ENCODE results near the gene MAVS.
"Not testable (repeated sequence)": the region's sequence is repeated elsewhere in the genome, so short reads cannot be mapped to it uniquely, and the experiment has no call there.

Gene MAVS

GRCh38 chr20:3890999-3891929 lies 44.6 kb downstream of the MAVS start:
- Histone ChIP-seq H3K36me3 (ENCODE audit: insufficient read depth, low read depth, low read length) (peaks cover 37% of the 10 kb centered on the region), H3K9me3 (ENCODE audit: insufficient read depth, low read depth, low read length) (no peaks in the 10 kb centered on the region), H3K27me3 (ENCODE audit: insufficient read depth, low read length) (no peaks in the 10 kb centered on the region), H3K9ac (ENCODE audit: low read depth, low read length) (peak overlapping the region; percentile 98), H3K4me3 (ENCODE audit: low read length) (peak overlapping the region; percentile 99), H3K4me1 (ENCODE audit: insufficient read depth, low read length) (peaks cover 20% of the 10 kb centered on the region), H3K27ac (ENCODE audit: low read length) (no peak overlapping the region)

GRCh38 chr20:3894796-3895195 lies 48.2 kb downstream of the MAVS start:
- Histone ChIP-seq H3K36me3 (ENCODE audit: insufficient read depth, low read depth, low read length) (peaks cover 47% of the 10 kb centered on the region), H3K4me1 (ENCODE audit: insufficient read depth, low read length) (peaks cover 15% of the 10 kb centered on the region; the same call in 1 of the 2 replicates), H3K27ac (ENCODE audit: low read length) (no peak overlapping the region), H3K9ac (ENCODE audit: low read depth, low read length) (no peak overlapping the region), H3K9me3 (ENCODE audit: insufficient read depth, low read depth, low read length) (no peaks in the 10 kb centered on the region), H3K4me3 (ENCODE audit: low read length) (no peak overlapping the region), H3K27me3 (ENCODE audit: insufficient read depth, low read length) (no peaks in the 10 kb centered on the region)

DNA sequence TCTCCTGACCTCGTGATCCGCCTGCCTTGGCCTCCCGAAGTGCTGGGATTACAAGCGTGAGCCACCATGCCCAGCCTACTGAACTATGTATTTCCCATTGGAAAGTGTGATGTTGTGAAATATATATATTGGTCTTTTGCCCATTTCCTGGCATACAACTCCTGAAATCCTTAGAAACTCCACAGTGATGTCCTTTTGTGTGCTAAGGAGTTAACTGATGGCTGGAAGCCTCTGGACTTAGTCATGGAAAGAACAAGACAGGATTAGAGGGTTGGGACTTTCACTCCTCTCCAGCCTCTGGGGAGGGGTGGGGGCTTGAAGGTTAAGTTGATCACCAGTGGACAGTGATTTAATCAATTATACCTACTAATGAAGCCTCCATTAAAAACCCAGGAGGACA lies 49.7 kb downstream of the MAVS start:
- H3K27ac ChIP-seq (ENCODE audit: low read length) = no peak overlapping the region
- H3K36me3 ChIP-seq (ENCODE audit: insufficient read depth, low read depth, low read length) = peaks cover 45% of the 10 kb centered on the region
- no peaks in the 10 kb centered on the region for H3K9me3 ChIP-seq (ENCODE audit: insufficient read depth, low read depth, low read length)
- H3K4me1 ChIP-seq (ENCODE audit: insufficient read depth, low read length) = peaks cover 13% of the 10 kb centered on the region; the same call in 1 of the 2 replicates
- H3K9ac ChIP-seq (ENCODE audit: low read depth, low read length) = no peak overlapping the region
- no peak overlapping the region for H3K4me3 ChIP-seq (ENCODE audit: low read length)
- no peaks in the 10 kb centered on the region for H3K27me3 ChIP-seq (ENCODE audit: insufficient read depth, low read length)

DNA sequence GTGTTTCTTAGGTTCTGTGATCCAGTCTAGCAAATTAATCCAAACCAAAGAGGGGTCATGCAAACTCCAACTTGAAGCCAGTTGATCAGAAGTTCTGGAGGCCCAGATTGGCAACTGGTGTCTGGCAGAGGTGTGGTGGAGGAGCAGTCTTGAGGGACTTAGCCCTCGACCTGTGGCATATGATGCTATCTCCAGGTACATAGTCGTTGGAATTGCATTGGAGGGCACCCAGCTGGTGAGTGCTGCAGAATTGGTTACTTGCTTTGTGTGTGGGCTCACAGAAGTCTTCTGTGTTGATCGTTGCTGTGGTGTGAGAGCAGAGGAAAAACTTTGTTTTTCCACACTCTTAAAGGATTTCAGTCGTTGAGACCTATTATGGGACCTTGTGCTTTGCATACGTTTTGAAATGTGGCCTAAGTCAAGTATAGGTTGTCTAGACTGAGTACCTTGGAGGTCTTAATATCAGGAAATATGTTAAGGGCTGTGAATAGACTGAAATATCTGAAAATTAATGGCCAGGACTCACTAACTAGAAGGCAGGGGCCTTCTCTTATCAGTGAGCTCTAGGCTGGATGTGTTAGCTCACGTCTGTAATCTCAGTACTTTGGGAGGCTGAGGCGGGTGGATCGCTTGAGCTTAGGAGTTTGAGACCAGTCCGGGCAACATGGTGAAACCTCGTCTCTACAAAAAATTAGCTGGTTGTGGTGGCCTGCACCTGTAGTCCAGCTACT lies 50.4 kb downstream of the MAVS start:
- Histone ChIP-seq H3K4me3 (ENCODE audit: low read length) (no peak overlapping the region), H3K9me3 (ENCODE audit: insufficient read depth, low read depth, low read length) (no peaks in the 10 kb centered on the region), H3K36me3 (ENCODE audit: insufficient read depth, low read depth, low read length) (peaks cover 38% of the 10 kb centered on the region), H3K27ac (ENCODE audit: low read length) (no peak overlapping the region), H3K9ac (ENCODE audit: low read depth, low read length) (no peak overlapping the region), H3K4me1 (ENCODE audit: insufficient read depth, low read length) (peaks cover 8% of the 10 kb centered on the region; the same call in 1 of the 2 replicates), H3K27me3 (ENCODE audit: insufficient read depth, low read length) (no peaks in the 10 kb centered on the region)

DNA sequence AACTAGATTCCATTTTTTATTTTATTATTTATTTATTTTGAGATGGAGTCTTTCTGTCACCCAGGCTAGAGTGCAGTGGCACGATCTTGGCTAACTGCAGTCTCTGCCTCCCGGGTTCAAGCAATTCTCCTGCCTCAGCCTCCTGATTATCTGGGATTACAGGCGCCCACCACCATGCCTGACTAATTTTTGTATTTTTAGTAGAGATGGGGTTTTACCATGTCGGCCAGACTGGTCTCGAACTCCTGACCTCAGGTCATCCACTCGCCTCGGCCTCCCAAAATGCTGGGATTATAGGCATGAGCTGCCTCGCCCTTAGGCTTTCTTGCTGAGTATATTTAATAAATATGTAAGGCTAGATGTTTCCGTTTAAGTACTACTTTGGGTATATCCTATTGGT lies 51.5 kb downstream of the MAVS start:
- not testable (repeated sequence) for H3K9me3 ChIP-seq (ENCODE audit: insufficient read depth, low read depth, low read length); H3K27ac ChIP-seq (ENCODE audit: low read length); H3K27me3 ChIP-seq (ENCODE audit: insufficient read depth, low read length); H3K9ac ChIP-seq (ENCODE audit: low read depth, low read length); H3K4me3 ChIP-seq (ENCODE audit: low read length)
- H3K36me3 ChIP-seq (ENCODE audit: insufficient read depth, low read depth, low read length) = peaks cover 28% of the 10 kb centered on the region
- peaks cover 11% of the 10 kb centered on the region; the same call in 1 of the 2 replicates for H3K4me1 ChIP-seq (ENCODE audit: insufficient read depth, low read length)

GRCh38 chr20:3898639-3899038 lies 52.0 kb downstream of the MAVS start:
- Histone ChIP-seq H3K9ac (ENCODE audit: low read depth, low read length) (no peak overlapping the region), H3K4me3 (ENCODE audit: low read length) (no peak overlapping the region), H3K9me3 (ENCODE audit: insufficient read depth, low read depth, low read length) (no peaks in the 10 kb centered on the region), H3K27me3 (ENCODE audit: insufficient read depth, low read length) (no peaks in the 10 kb centered on the region), H3K4me1 (ENCODE audit: insufficient read depth, low read length) (peaks cover 7% of the 10 kb centered on the region; the same call in 1 of the 2 replicates), H3K27ac (ENCODE audit: low read length) (no peak overlapping the region), H3K36me3 (ENCODE audit: insufficient read depth, low read depth, low read length) (peaks cover 23% of the 10 kb centered on the region)

DNA sequence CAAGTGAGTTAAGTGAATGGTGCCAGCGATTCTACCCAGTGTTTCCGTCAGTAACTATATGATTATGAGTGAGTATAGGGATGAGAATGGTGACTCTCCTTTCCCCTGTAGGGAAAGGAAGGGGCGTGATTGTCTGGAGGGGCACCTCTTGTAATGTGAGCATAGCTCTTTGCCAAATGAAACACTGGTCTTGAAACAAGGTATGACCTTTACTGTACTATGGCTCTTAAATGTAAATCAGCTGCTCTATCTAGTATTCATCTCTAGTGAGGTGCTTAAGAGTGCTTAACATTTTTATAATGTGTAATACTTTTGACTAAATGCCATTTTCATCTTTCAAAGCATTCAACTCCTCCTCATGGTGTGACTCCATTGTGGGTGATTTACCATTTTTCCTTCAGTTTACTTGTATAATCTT lies 53.6 kb downstream of the MAVS start:
- peaks cover 6% of the 10 kb centered on the region; the same call in 1 of the 2 replicates for H3K4me1 ChIP-seq (ENCODE audit: insufficient read depth, low read length)

GRCh38 chr20:3901028-3901705 lies 54.5 kb downstream of the MAVS start:
- H3K9ac ChIP-seq (ENCODE audit: low read depth, low read length) = no peak overlapping the region
- peaks cover 17% of the 10 kb centered on the region for H3K36me3 ChIP-seq (ENCODE audit: insufficient read depth, low read depth, low read length)
- H3K27ac ChIP-seq (ENCODE audit: low read length) = no peak overlapping the region
- H3K27me3 ChIP-seq (ENCODE audit: insufficient read depth, low read length) = no peaks in the 10 kb centered on the region
- no peaks in the 10 kb centered on the region for H3K9me3 ChIP-seq (ENCODE audit: insufficient read depth, low read depth, low read length)
- peaks cover 6% of the 10 kb centered on the region; the same call in 1 of the 2 replicates for H3K4me1 ChIP-seq (ENCODE audit: insufficient read depth, low read length)
- no peak overlapping the region for H3K4me3 ChIP-seq (ENCODE audit: low read length)

More for the DNA sequence above, 53.6 kb downstream of the MAVS start:
- H3K27ac ChIP-seq (ENCODE audit: low read length) = no peak overlapping the region
- no peaks in the 10 kb centered on the region for H3K9me3 ChIP-seq (ENCODE audit: insufficient read depth, low read depth, low read length)
- H3K27me3 ChIP-seq (ENCODE audit: insufficient read depth, low read length) = no peaks in the 10 kb centered on the region
- H3K4me3 ChIP-seq (ENCODE audit: low read length) = no peak overlapping the region
- H3K36me3 ChIP-seq (ENCODE audit: insufficient read depth, low read depth, low read length) = peaks cover 23% of the 10 kb centered on the region
- H3K9ac ChIP-seq (ENCODE audit: low read depth, low read length) = no peak overlapping the region

DNA sequence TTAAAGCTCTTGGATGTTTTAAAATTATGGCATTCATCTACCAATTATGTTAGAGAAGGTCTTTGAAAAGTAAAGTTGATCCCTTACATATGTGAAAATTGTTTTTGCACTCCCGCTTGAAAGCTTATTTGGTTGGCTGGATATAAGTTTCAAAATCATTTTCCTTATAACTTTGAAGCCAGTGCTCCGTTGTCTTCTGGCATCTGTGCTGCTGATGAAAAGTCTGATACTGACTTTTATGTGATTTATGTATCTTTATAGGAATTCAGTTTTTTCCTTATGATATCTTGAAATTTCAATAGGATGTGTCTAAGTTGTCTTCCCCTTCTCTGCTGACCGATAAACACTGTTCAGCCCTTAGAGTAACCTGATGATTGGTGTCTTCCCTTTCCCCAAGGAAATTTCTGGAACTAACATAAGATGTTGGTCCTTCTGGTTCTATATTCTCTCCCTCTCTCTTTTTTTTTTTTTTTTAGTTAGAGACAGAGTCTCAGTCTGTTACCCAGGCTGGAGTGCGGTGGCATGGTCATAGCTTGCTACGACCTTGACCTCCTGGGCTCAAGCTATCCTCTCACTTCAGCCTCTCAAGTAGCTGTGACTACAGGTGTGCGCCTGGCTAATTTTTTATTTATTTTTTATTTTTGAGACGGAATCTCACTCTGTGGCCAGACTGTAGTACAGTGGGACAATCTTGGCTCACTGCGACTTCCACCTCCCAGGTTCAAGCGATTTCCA lies 55.2 kb downstream of the MAVS start:
- Histone ChIP-seq H3K4me3 (ENCODE audit: low read length) (no peak overlapping the region), H3K9me3 (ENCODE audit: insufficient read depth, low read depth, low read length) (no peaks in the 10 kb centered on the region), H3K4me1 (ENCODE audit: insufficient read depth, low read length) (peaks cover 6% of the 10 kb centered on the region; the same call in 1 of the 2 replicates), H3K9ac (ENCODE audit: low read depth, low read length) (no peak overlapping the region), H3K36me3 (ENCODE audit: insufficient read depth, low read depth, low read length) (peaks cover 10% of the 10 kb centered on the region), H3K27ac (ENCODE audit: low read length) (no peak overlapping the region), H3K27me3 (ENCODE audit: insufficient read depth, low read length) (no peaks in the 10 kb centered on the region)

DNA sequence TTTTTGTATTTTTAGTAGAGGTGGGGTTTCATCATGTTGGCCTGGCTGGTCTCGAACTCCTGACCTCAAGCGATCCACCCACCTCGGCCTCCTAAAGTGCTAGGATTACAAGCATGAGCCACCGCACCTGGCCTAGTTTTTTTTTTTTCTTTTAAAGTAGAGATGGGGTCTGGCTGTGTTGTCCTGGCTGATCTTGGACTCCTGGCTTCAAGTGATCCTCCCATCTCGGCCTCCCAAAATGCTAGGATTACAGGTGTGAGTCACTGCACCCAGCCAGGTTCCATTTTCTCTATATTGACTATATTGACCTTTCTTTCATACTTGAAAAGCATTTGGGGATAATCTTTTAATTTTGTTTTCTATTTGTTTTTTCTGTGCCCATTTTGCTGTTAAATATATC lies 55.8 kb downstream of the MAVS start:
- no peak overlapping the region for H3K9ac ChIP-seq (ENCODE audit: low read depth, low read length)
- no peaks in the 10 kb centered on the region for H3K9me3 ChIP-seq (ENCODE audit: insufficient read depth, low read depth, low read length)
- peaks cover 6% of the 10 kb centered on the region; the same call in 1 of the 2 replicates for H3K4me1 ChIP-seq (ENCODE audit: insufficient read depth, low read length)
- no peak overlapping the region for H3K4me3 ChIP-seq (ENCODE audit: low read length)
- H3K36me3 ChIP-seq (ENCODE audit: insufficient read depth, low read depth, low read length) = peaks cover 8% of the 10 kb centered on the region
- H3K27me3 ChIP-seq (ENCODE audit: insufficient read depth, low read length) = no peaks in the 10 kb centered on the region
- H3K27ac ChIP-seq (ENCODE audit: low read length) = no peak overlapping the region

DNA sequence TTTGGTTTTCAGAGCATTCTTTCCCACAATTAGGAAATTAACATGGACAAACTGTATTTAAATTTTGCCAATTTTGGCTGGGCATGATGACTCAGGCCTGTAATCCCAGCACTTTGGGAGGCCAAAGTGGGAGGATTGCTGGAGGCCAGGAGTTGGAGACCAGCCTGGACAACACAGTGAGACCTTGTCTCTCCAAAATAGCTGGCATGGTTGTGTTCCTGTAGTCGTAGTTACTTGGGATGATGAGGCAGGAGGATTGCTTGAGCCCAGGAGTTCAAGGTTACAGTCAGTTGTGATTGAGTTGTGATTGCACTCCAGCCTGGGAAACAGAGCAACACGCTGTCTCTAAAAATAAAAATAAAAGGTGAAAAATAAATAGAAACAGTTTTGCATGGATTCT lies 57.6 kb downstream of the MAVS start:
- H3K36me3 ChIP-seq (ENCODE audit: insufficient read depth, low read depth, low read length) = peaks cover 26% of the 10 kb centered on the region
- H3K9ac ChIP-seq (ENCODE audit: low read depth, low read length) = no peak overlapping the region
- no peaks in the 10 kb centered on the region for H3K27me3 ChIP-seq (ENCODE audit: insufficient read depth, low read length)
- H3K4me1 ChIP-seq (ENCODE audit: insufficient read depth, low read length) = peaks cover 4% of the 10 kb centered on the region; the same call in 1 of the 2 replicates
- H3K4me3 ChIP-seq (ENCODE audit: low read length) = no peak overlapping the region
- H3K27ac ChIP-seq (ENCODE audit: low read length) = no peak overlapping the region
- H3K9me3 ChIP-seq (ENCODE audit: insufficient read depth, low read depth, low read length) = no peaks in the 10 kb centered on the region

Measured in iPS-20b (cell line).